Fibroblast of skin of abdomen (primary cell): ENCODE data around the gene PLEKHA5. TPM values are rescaled to one million over a fixed set of nuclear protein-coding genes. Genes with fewer than 3 reads are reported as not detected.
"Not testable (repeated sequence)": the region's sequence is repeated elsewhere in the genome, so short reads cannot be mapped to it uniquely, and the experiment has no call there.

Experiments used
- DNase-seq: peaks from one replicate; pipeline ENCODE4 v3.0.0-alpha.2; 2013
- polyA plus RNA-seq, 2 experiments: library from polyadenylated mRNA; unstranded; fragments of 120-200 nt; gene quantifications; one replicate each; pipeline ENCODE4 v1.2.1, GENCODE V29; 2013; ENCODE audit not compliant: insufficient read length in 2 of 2

The PLEKHA5 gene, protein sequence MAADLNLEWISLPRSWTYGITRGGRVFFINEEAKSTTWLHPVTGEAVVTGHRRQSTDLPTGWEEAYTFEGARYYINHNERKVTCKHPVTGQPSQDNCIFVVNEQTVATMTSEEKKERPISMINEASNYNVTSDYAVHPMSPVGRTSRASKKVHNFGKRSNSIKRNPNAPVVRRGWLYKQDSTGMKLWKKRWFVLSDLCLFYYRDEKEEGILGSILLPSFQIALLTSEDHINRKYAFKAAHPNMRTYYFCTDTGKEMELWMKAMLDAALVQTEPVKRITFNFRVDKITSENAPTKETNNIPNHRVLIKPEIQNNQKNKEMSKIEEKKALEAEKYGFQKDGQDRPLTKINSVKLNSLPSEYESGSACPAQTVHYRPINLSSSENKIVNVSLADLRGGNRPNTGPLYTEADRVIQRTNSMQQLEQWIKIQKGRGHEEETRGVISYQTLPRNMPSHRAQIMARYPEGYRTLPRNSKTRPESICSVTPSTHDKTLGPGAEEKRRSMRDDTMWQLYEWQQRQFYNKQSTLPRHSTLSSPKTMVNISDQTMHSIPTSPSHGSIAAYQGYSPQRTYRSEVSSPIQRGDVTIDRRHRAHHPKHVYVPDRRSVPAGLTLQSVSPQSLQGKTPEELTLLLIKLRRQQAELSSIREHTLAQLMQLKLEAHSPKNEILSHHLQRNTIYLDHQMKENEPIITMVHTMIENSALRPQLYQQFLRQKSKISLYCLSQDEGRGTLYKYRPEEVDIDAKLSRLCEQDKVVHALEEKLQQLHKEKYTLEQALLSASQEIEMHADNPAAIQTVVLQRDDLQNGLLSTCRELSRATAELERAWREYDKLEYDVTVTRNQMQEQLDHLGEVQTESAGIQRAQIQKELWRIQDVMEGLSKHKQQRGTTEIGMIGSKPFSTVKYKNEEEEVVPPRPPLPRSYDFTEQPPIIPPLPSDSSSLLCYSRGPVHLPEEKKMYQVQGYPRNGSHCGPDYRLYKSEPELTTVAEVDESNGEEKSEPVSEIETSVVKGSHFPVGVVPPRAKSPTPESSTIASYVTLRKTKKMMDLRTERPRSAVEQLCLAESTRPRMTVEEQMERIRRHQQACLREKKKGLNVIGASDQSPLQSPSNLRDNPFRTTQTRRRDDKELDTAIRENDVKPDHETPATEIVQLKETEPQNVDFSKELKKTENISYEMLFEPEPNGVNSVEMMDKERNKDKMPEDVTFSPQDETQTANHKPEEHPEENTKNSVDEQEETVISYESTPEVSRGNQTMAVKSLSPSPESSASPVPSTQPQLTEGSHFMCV
- polyA plus RNA-seq (2013, experiment 1 of 2; ENCODE audit: insufficient read length): 19.0 TPM
- 17.8 TPM for polyA plus RNA-seq (2013, experiment 2 of 2; ENCODE audit: insufficient read length)

DNA sequence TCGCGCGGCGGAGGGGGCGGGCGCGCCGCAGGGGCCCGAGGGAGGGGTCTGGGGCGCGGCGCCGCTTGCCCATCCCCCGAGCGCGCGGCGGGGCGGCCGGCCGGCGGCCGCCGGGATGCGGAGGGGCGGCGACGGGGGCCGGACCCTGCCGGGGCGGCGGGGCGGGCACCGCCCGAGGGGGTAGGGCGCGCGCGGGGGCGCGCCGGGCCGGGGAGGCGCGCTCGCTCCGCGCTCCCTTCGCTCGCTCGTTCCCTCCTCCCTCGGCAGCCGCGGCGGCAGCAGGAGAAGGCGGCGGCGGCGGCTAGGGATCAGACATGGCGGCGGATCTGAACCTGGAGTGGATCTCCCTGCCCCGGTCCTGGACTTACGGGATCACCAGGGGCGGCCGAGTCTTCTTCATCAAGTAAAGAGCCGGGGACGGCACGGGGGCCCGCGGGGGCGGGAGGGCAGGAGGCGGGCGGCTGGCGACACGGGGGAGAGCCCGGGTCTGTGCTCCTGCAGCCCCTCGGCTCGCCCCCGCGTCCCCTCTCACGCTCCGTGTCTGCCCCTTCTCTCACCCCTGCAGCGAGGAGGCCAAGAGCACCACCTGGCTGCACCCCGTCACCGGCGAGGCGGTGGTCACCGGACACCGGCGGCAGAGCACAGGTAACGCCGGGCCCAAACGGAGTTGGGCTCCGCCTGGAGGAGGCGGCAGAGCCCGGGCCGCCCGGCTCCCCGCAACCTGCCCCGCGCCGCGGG lies at the start of gene PLEKHA5:
TSS of gene PLEKHA5 (plus strand) at position 248 of the 738 bp plus-strand sequence. CDS start at position 315, 67 bp downstream.
- DNase-seq: peak; percentile 79

GRCh38 chr12:19080918-19081317 lies 48.6 kb upstream of the PLEKHA5 start:
- DNase-seq: no peak

GRCh38 chr12:19082365-19082911 lies 47.1 kb upstream of the PLEKHA5 start:
- no peak for DNase-seq

DNA sequence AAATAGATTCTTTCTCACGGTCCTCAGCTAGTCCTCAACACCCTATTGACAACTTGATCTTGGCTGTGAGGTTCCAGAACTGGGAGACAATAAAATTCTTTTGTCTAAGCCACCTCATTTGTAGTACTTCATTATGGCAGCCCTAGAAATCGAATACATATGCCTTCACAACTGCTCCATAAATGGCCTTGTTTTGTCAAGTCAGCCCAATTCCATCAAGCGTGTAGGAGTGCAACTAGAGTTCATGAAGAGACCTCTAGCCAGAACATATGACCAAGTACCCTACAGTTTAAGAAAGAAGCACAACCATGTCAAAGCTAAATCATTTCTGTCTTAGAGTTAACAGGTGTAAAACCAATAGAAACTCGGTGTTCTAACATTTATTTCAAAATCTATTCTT lies 45.0 kb upstream of the PLEKHA5 start:
- no peak for DNase-seq

- DNase-seq: no peak
These were observed 44.4 kb upstream of the PLEKHA5 start for GRCh38 chr12:19085090-19085489.

GRCh38 chr12:19088606-19089005 lies 40.9 kb upstream of the PLEKHA5 start:
- no peak for DNase-seq

DNA sequence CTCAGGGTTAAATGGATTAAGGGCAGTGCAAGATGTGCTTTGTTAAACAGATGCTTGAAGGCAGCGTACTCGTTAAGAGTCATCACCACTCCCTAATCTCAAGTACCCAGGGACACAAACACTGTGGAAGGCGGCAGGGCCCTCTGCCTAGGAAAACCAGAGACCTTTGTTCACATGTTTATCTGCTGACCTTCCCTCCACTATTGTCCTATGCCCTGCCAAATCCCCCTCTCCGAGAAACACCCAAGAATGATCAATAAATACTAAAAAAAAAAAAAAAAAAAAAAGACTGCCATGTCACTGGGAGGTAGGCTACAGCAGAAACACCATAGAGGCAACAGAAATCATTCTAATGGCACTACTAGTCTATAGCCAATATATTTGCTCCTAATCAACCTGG lies 37.1 kb upstream of the PLEKHA5 start:
- DNase-seq: not testable (repeated sequence)

DNA sequence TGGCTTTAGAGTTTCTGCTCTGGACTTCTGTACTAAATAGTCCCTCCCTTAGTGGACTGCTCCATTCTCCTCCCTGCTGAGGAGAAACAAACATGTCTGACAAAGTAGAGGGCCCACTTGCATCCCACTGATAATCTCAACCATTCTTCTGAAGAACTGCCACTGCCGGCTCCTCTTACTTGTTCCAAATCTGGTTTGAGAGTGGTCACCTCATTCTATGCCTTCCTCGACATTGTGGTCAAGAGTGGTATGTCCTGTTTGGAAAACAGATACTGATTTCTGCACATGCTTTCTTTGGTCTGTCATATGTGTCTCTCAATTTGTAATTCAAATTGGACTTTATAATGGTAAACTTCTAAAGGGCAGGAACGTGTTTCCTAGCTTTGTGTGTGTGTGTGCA lies 36.3 kb upstream of the PLEKHA5 start:
- DNase-seq: no peak

DNA sequence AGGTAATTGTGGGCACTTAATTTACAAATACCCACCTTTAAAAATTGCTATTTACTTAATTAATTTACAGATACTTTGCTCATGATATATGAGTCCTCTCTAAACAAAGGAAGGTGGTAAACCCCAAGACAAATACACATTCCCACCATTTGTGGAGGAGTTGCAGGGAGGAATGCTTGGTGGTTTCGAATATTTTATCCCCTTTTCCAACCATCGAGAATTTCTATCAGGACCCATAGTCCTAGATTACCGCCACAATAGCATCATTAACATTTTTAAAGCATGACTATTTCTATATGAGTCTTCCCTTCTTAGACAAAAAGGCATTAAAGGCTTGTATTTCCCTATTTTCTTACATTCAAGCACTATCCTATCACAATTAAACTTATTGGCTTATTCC lies 34.2 kb upstream of the PLEKHA5 start:
- DNase-seq: no peak

DNA sequence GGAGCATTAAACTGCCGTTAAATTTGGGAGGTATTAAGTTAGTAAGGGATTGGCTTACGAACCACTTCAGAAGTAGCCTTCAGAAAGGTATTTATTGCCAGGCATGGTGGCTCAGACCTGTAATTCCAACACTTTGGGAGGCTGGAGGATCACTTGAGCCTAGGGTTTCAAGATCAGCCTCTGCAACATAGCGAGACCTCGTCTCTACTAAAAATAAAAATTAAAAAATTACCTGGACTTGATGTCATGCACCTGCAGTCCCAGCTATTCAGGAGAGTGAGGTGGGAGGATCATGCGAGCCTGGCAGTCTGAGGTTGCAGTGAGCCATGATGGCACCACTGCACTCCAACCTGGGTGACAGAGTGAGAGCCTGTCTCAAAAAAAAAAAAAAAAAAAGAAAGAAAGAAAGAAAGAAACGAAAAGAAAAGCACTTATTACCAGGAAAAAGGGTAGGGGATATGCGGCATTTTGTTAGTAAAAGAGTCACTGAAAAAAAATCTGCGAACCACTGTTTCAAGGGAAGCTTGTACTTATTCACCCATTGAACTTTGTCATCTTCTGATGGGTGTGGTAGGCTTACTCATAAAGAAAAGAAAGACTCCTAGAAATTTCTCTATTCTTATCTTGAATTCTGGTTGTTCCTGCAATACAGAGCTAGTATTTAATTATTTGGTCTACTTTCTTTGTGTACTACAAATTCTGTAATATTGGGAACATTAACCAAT lies 33.6 kb upstream of the PLEKHA5 start:
- DNase-seq: no peak

GRCh38 chr12:19105463-19105862 lies 24.1 kb upstream of the PLEKHA5 start:
- no peak for DNase-seq

GRCh38 chr12:19107750-19108149 lies 21.8 kb upstream of the PLEKHA5 start:
- no peak for DNase-seq

DNA sequence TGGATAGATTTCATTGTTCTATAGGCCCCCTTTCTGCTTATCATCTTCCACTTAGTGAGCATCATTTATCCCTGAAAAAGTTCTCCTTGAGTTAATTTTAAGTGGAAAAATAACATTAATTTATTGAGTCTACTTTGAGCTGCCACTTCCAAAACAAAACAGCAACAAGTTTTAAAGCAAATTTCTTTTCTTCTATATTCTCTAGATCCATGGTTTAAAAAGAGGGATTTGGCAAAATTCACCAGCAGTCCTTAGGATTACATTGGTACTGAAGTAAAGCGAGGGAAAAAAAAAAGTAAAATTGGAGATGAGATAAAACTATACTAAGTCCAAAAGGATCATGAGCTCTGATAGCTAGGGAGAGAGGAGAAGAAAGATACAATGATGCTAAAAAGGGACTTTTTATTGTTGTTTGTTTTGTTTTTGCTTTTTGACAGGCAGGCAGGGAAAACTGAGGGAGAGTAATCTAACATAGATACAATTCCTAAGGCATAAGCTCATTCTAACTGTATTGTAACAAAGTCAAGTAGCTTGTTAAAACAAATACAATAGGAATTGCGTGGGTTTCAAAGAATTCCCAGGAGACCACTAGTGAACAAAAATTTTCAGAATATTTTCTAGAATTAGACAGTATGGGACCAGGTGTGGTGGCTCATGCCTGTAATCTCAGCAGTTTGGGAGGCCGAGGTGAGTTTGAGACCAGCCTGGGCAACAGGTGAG lies 19.2 kb upstream of the PLEKHA5 start:
- DNase-seq: no peak

- DNase-seq: no peak
These were observed 16.1 kb upstream of the PLEKHA5 start for GRCh38 chr12:19113464-19113863.

GRCh38 chr12:19115285-19115684 lies 14.2 kb upstream of the PLEKHA5 start:
- DNase-seq: no peak

GRCh38 chr12:19119440-19119839 lies 10.1 kb upstream of the PLEKHA5 start:
- DNase-seq: no peak

DNA sequence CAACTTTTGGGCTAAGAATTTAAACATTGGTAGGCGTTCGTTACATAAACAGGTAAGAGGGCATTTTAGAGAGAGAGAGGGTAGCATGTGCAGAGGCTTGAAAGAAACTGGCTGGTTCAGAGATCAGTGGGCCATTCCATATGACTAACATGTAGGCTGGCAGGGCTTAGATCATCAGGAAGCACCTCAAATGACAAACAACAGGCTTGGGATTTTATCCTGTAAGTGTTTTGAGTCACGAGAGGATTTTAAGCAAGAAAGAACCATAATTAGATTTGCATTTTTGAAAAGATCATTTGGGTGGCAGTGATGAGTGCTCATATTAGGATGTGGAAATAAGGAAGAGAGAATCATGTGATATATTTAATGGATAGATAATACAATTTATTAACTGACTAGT lies 8.7 kb upstream of the PLEKHA5 start:
- no peak for DNase-seq

DNA sequence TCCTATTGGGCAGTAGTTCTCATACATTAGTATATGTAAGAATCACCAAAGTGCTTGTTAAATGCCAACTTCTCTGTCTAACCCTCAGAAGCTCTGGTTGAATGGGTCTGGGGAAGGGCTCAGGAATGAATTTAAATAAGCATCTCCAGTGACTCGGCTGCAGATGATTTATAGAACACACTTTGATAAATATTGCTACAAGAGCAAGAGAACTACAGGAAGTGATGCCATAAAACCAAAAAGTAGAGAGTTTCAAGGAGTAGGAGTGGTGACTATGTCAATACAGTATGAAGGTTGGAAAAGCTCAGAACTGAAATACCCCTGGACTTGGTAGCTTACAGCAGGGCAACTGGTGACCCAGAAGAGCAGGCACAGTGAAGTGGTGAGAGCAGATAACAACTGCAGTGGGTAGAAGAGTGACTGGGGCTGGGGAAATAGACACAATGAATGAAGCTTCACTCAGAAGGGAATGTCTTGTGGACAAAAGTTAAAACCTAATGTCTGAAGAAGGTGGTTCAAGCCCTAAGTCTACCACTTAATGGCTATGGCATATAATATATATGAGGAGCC lies 8.0 kb upstream of the PLEKHA5 start:
- DNase-seq: no peak

- DNase-seq: peak; percentile 38
These were observed 4.2 kb upstream of the PLEKHA5 start for GRCh38 chr12:19125325-19125724.

GRCh38 chr12:19127270-19127669 lies 2.3 kb upstream of the PLEKHA5 start:
- DNase-seq: no peak
